HG03060 (cell line): ENCODE results near the gene PREX1.
"Not testable (repeated sequence)": the region's sequence is repeated elsewhere in the genome, so short reads cannot be mapped to it uniquely, and the experiment has no call there.

Experiments used
- ATAC-seq: cut with Tn5 transposase; IDR thresholded peaks from one replicate; pipeline ENCODE4 v1.9.1; 2021; ENCODE audit warnings: low read depth, moderate number of reproducible peaks; ENCODE audit not compliant: unreplicated experiment

Gene PREX1

DNA sequence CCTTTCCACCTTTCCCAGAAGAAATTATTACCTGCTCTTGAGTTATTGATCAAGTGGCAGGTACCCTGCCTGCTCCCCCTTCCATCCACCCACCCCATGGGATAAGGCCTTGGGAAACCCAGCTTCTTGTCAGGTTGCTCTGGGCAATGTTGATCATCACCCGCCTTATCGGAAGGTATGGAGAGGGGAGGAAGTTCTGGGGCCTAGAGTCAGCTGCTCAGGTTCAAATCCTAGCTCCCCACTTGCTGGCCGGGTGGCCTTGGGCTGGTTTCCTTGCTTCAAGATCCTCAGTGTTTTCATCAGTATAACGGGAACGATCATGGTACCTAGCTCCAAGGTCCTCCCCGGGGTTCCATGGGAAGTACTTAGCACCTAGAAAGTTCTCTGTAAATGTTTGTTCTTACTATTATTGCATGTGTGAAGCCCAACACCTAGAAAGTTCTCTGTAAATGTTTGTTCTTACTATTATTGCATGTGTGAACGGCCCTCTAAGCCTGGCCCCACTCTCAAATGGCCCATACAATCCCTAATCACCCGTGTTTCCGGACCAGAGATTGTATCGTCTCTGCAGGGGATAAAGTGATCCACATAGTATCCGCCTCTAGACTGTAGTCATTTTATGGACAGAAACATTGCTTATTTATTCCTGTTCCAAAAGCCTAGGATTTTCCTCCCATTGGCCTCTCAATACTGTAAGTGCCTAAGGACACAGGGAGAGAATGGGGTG, 1.1 kb upstream of the PREX1 start:
- no peak for ATAC-seq

- ATAC-seq: no peak
Measured at GRCh38 chr20:48826883-48827771, 672 bp downstream of the PREX1 start.

DNA sequence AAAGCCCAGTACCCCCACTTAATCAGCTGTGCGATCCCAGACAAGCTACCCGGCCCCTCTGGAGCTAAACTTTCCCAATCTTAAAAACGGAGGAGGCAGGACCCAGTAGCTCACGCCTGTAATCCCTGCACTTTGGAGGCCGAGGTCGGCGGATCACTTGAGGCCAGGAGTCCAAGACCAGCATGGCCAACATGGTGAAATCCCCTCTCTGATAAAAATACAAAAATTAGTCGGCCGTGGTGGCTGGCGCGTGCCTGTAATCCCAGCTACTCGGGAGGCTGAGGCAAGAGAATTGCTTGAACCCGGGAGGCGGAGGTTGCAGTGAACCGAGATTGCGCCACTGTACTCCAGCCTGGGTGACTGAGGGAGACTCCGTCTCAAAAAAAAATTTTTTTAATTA, 1.3 kb downstream of the PREX1 start:
- not testable (repeated sequence) for ATAC-seq

DNA sequence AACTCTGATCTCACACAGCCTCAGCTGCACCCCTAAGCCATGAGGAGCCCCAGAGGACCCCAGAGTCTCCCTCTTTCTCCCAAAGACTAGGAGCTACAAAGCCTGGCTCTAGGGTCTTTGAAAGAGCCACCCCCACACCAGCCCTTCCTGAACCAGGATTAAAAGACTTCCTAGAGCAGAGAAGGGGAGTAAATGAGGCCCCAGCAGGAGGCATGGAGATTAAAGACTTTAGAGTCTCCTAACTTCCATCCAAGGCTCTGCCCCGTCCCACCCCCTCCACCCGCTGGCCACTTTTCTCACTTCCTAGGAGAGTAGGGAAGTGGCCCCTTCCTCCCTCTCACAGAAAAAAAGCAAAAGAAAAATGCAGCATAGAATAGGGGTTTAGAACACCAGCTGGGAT, 1.7 kb downstream of the PREX1 start:
- no peak for ATAC-seq

DNA sequence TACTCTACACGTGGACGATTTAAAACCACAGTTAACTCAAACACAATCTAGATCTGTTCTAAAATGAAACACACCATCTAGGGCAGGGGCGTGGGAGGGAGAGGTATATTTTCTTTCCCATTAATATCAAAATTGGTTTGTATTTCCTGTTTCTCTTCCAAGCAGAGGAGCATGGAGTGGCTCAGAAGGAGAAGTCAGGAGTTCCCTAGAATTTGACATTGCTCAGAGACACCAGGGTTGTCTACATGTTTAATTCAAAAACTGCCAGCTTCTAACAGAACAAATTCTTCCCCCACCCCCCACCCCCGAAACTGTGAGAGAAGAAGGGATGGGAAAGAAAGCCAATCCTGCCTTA, 2.3 kb downstream of the PREX1 start:
- no peak for ATAC-seq

GRCh38 chr20:48824830-48825565, 2.8 kb downstream of the PREX1 start:
- ATAC-seq: no peak

- no peak for ATAC-seq
Measured at GRCh38 chr20:48823960-48824498, 3.8 kb downstream of the PREX1 start.

DNA sequence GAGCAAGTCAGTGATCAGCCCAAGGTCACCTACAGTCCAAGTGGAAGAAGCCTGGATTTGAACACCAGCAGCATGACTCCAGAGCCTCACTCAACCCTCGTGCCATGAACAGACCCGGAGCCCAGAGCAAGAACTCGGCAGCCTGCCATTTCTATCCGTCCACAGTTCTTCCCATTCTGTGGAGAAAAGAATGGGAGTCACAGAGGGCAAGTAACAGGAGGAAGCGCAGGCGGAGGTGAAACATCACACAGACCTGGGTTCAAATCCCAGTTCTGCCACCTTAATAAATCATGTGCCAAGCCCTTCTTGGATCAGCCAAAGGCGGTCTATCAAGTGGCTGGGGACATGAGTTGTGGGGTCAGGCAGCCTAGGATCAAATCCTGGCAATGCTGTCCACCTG, 4.3 kb downstream of the PREX1 start:
- no peak for ATAC-seq

GRCh38 chr20:48822879-48823385, 4.9 kb downstream of the PREX1 start:
- ATAC-seq: no peak

DNA sequence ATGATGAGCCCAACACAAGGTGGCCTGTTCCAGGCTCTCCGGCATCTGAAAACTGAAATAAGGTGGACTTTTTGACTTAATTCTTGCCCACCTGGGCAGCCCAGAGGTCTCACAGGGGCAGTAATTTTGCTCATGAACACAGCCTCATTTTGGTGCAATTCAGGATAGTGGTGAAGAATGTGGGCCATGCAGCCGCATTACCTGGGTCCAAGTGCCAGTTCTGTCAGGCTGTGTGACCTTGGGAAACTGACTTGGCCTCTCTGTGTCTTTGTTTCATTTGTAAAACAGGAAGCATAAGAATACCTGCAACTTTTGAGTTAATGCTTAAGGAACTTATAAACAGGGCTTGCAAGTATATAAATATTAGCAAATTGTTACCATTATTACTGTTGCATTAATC, 5.6 kb downstream of the PREX1 start:
- ATAC-seq: no peak

DNA sequence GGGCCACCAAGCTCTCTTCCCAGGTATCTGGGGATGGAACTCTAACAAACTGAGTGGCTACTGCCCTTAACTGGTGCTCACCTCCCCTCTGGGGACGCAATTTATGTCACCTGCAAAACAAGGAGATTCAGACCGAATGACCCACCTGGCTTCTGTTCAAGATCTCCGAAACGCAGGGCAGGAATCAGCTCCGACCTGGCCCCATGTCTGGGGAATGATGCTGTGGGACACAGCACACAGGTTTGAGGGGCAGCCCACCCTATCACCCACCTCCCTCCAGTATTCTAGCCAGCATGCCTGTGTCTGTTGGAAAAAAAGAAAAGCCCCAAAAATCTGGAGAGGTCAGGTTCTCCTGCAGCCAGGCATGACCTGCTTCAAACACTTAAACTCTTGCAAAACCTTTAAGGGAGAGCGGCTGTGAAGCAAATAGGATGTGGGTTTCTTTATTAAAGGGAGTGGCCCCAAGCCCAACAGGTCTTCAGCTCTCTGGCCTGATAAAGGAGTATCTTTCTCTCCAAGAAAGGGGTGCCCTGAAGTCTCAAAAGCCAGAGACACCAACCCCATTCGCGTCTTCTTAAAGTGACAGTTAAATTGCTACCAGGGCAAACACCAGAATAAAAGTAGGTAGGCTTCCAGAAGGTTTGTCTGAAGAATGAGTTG, 6.4 kb downstream of the PREX1 start:
- no peak for ATAC-seq

- no peak for ATAC-seq
Measured at GRCh38 chr20:48820649-48820973, 7.2 kb downstream of the PREX1 start.

- no peak for ATAC-seq
Measured at GRCh38 chr20:48819821-48820648, 7.8 kb downstream of the PREX1 start.

- ATAC-seq: no peak
Measured at GRCh38 chr20:48819089-48819488, 8.7 kb downstream of the PREX1 start.

- ATAC-seq: no peak
Measured at GRCh38 chr20:48818481-48818987, 9.3 kb downstream of the PREX1 start.

DNA sequence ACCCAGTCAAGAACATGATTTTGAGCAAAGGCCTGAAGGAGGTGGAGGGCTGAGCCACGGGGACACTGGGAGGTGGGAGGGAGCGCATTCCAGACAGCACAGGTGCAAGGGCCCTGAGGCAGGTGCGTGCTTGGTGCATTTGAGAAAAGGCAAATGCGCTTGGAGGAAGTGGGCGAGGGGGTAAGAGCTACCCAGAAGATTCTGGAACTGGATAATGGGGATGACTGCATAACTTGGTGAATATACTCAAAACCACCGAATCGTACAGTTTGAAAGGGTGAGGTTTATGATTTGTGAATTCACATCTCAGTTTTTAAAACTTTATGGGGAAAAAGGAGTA, 9.8 kb downstream of the PREX1 start:
- ATAC-seq: no peak

DNA sequence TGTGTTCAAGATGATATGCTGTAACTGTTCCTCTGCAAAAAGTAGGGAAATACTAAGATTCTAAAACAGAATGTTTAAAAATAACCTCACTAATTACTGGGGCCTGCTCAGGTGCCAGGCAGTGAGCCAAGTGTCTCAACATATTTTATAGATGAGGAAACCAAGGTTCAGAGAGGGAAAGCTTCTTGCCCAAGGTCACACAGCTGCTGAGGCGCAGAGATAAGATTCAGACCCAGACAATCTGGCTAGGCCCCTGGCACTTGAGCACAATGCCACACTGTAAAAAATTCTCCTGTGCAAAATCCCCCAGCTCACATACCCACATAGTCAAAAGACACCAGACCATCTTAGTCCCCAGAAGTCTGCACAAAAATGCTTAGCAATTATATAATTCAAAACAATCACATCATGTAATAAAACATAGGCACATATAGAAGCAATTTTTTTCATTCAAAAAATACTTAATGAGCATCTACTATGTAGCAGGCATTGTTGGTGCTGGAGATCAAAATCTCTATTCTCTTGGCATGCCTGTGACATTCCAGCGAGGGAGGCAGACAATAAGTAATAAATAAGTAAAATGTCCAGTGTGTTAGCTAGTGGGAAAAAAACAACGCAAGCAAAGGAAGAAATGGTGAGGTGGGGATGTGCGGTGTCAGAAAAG, 10.3 kb downstream of the PREX1 start:
- no peak for ATAC-seq

- no peak for ATAC-seq
Measured at GRCh38 chr20:48816282-48817205, 11.3 kb downstream of the PREX1 start.
